HG02798 (cell line): Measurements from ENCODE around the gene ABCF3.
A peak's percentile ranks its signal among the peaks of the same experiment; 100 is the strongest.

ENCODE experiments used
- ATAC-seq: cut with Tn5 transposase; IDR thresholded peaks from one replicate; pipeline ENCODE4 v1.9.1; 2021; ENCODE audit warnings: mild to moderate bottlenecking; ENCODE audit not compliant: unreplicated experiment, poor library complexity

Gene ABCF3

GRCh38 chr3:184183679-184184078, 2.3 kb upstream of the ABCF3 start:
- ATAC-seq = no peak

GRCh38 chr3:184184546-184185230, 1.3 kb upstream of the ABCF3 start:
- no peak for ATAC-seq

GRCh38 chr3:184185461-184186183, 377 bp upstream of the ABCF3 start:
- ATAC-seq = peak; percentile 97

GRCh38 chr3:184186902-184187207, 856 bp downstream of the ABCF3 start:
- no peak for ATAC-seq

GRCh38 chr3:184188080-184188479, 2.1 kb downstream of the ABCF3 start:
- ATAC-seq = no peak

- no peak for ATAC-seq
Observed at GRCh38 chr3:184189421-184189820, 3.4 kb downstream of the ABCF3 start.

- no peak for ATAC-seq
Observed at GRCh38 chr3:184192889-184193288, 6.9 kb downstream of the ABCF3 start.

GRCh38 chr3:184193991-184194539, 8.1 kb downstream of the ABCF3 start:
- ATAC-seq = no peak

- ATAC-seq = no peak
Observed at GRCh38 chr3:184196536-184196935, 10.5 kb downstream of the ABCF3 start.

GRCh38 chr3:184198509-184198908, 12.5 kb downstream of the ABCF3 start:
- ATAC-seq = no peak

- no peak for ATAC-seq
Observed at GRCh38 chr3:184200825-184201224, 14.8 kb downstream of the ABCF3 start.

GRCh38 chr3:184203526-184203925, 17.5 kb downstream of the ABCF3 start:
- ATAC-seq = no peak

- ATAC-seq = no peak
Observed at GRCh38 chr3:184209146-184209923, 23.3 kb downstream of the ABCF3 start.

- ATAC-seq = no peak
Observed at GRCh38 chr3:184211297-184211696, 25.3 kb downstream of the ABCF3 start.

- no peak for ATAC-seq
Observed at GRCh38 chr3:184211718-184212117, 25.7 kb downstream of the ABCF3 start.

GRCh38 chr3:184218814-184219213, 32.8 kb downstream of the ABCF3 start:
- no peak for ATAC-seq

GRCh38 chr3:184222521-184222920, 36.5 kb downstream of the ABCF3 start:
- no peak for ATAC-seq

GRCh38 chr3:184223946-184224345, 37.9 kb downstream of the ABCF3 start:
- ATAC-seq = no peak

- no peak for ATAC-seq
Observed at GRCh38 chr3:184227481-184227935, 41.5 kb downstream of the ABCF3 start.

GRCh38 chr3:184228376-184229137, 42.6 kb downstream of the ABCF3 start:
- ATAC-seq = no peak
